Glomerular endothelial cell (primary cell): Measurements from ENCODE around the gene NFASC. TPM values are rescaled to one million over a fixed set of nuclear protein-coding genes. Genes with fewer than 3 reads are reported as not detected.

ENCODE experiments used
- DNase-seq: peaks from one replicate; pipeline ENCODE4 v3.0.0-alpha.2; 2011; ENCODE audit warnings: low read depth, low spot score; ENCODE audit errors: extremely low read depth
- total RNA-seq: library from RNA; depleted of rRNA; stranded (reverse); fragments of >200 nt; gene quantifications from 2 replicates; pipeline ENCODE4 v1.2.3, GENCODE V29; 2015

The NFASC gene
- total RNA-seq, 1 donor from 2014 or later, result 0.06 TPM

- DNase-seq, result no peak
Measured at GRCh38 chr1:204979306-204979705, 108.6 kb downstream of the NFASC start.

- no peak for DNase-seq
Measured at GRCh38 chr1:204979891-204980649, 109.4 kb downstream of the NFASC start.

GRCh38 chr1:204980840-204981405 lies 110.3 kb downstream of the NFASC start:
- DNase-seq, result no peak

- DNase-seq, result no peak
Measured at GRCh38 chr1:204983136-204983535, 112.5 kb downstream of the NFASC start.

- no peak for DNase-seq
Measured at GRCh38 chr1:204983881-204984280, 113.2 kb downstream of the NFASC start.

GRCh38 chr1:204984499-204984898 lies 113.8 kb downstream of the NFASC start:
- DNase-seq, result no peak

GRCh38 chr1:204986181-204986580 lies 115.5 kb downstream of the NFASC start:
- no peak for DNase-seq

- no peak for DNase-seq
Measured at GRCh38 chr1:204987689-204988088, 117.0 kb downstream of the NFASC start.

GRCh38 chr1:204988196-204988595 lies 117.5 kb downstream of the NFASC start:
- DNase-seq, result no peak

- no peak for DNase-seq
Measured at GRCh38 chr1:204989266-204990058, 118.8 kb downstream of the NFASC start.

GRCh38 chr1:204990059-204990664 lies 119.5 kb downstream of the NFASC start:
- no peak for DNase-seq

- no peak for DNase-seq
Measured at GRCh38 chr1:204990721-204991341, 120.2 kb downstream of the NFASC start.

GRCh38 chr1:204991342-204991844 lies 120.7 kb downstream of the NFASC start:
- DNase-seq, result no peak

GRCh38 chr1:204992201-204992997 lies 121.7 kb downstream of the NFASC start:
- no peak for DNase-seq

- no peak for DNase-seq
Measured at GRCh38 chr1:204992998-204993314, 122.3 kb downstream of the NFASC start.

GRCh38 chr1:204994086-204994862 lies 123.6 kb downstream of the NFASC start:
- DNase-seq, result no peak

- no peak for DNase-seq
Measured at GRCh38 chr1:204996981-204997380, 126.3 kb downstream of the NFASC start.

GRCh38 chr1:204997591-204998355 lies 127.1 kb downstream of the NFASC start:
- no peak for DNase-seq
